ENCODE results near the gene MYEF2.

GRCh38 chr15:48205981-48206380 is 27.9 kb upstream of the MYEF2 start, which contains the start of gene SLC12A1:
- TF ChIP-seq CTCF (IDR thresholded peaks at IDR 0.05) (no peak), EZH2 (IDR thresholded peaks at IDR 0.05) (no peak), EZH2phosphoT487 (IDR thresholded peaks at IDR 0.05) (no peak)

Measured in neural progenitor cell (in vitro differentiated cells).